ENCODE results near the gene TFDP2. TPM values are rescaled to one million over a fixed set of nuclear protein-coding genes. Genes with fewer than 3 reads are reported as not detected.

The TFDP2 gene
- total and polyA plus RNA-seq, 2 of the 8 experiments (the other 6 are each of a cell fraction or from before 2014, with no cell fraction given) = 41.1 to 119 TPM

GRCh38 chr3:142022381-142022780, 127.0 kb downstream of the TFDP2 start:
- Histone ChIP-seq H4K8ac (ENCODE audit: extremely low read depth, insufficient read depth, low read length) (no peak overlapping the region), H3K27me3 (replicated peaks in 1 of 4; ENCODE audit: control insufficient read depth in 3 of 4, extremely low read depth in 1 of 4, insufficient read depth in 3 of 4, low read length in 3 of 4) (no peaks in the 10 kb centered on the region), H3K9ac (replicated peaks in 1 of 4; ENCODE audit: extremely low read depth in 1 of 4, low read depth in 3 of 4, low read length in 3 of 4) (no peak overlapping the region; a peak in 2 of 7 replicates), H4K5ac (ENCODE audit: insufficient read length, low read depth, low read length) (no peak overlapping the region), H2BK5ac (ENCODE audit: low read depth, low read length) (no peak overlapping the region), H3K79me1 (ENCODE audit: low read depth, low read length) (no peaks in the 10 kb centered on the region; the same call in 1 of the 2 replicates), H2BK20ac (ENCODE audit: low read length) (no peak overlapping the region), H4K91ac (replicated peaks; ENCODE audit: insufficient read length, low read length) (no peak overlapping the region), H3K4me1 (replicated peaks in 1 of 4; ENCODE audit: control insufficient read depth in 3 of 4, insufficient read depth in 4 of 4, low read length in 3 of 4) (no peaks in the 10 kb centered on the region; a peak in 2 of 7 replicates), H2BK15ac (ENCODE audit: low read length) (no peak overlapping the region), H2AK5ac (ENCODE audit: low read depth, low read length) (no peak overlapping the region), H3K9me3 (ENCODE audit: insufficient read depth in 2 of 2, low read depth in 1 of 2, low read length in 1 of 2) (no peaks in the 10 kb centered on the region), H3K79me2 (ENCODE audit: control insufficient read depth in 1 of 2, insufficient read depth in 2 of 2, low read length in 2 of 2) (peaks cover 0 to 94% of the 10 kb centered on the region in 2 experiments), H3K56ac (replicated peaks; ENCODE audit: insufficient read length, low read depth, low read length) (no peak overlapping the region), H4K20me1 (replicated peaks in 1 of 2; ENCODE audit: control insufficient read depth in 1 of 2, insufficient read depth in 2 of 2, low read length in 2 of 2) (no peaks in the 10 kb centered on the region), H2BK120ac (replicated peaks; ENCODE audit: low read depth, low read length) (no peak overlapping the region), H2BK12ac (ENCODE audit: low read depth, low read length) (no peak overlapping the region), H3K23me2 (ENCODE audit: low read depth, low read length) (no peaks in the 10 kb centered on the region), H3K4me2 (ENCODE audit: insufficient read depth in 1 of 2, low read depth in 2 of 2, low read length in 2 of 2) (no peak overlapping the region), H3K4me3 (ENCODE audit: extremely low read depth in 1 of 4, insufficient read depth in 2 of 4, low read depth in 3 of 4, low read length in 4 of 4) (no peak overlapping the region), H3K36me3 (ENCODE audit: control insufficient read depth in 2 of 4, insufficient read depth in 4 of 4, low read length in 3 of 4) (peaks cover 0 to 20% (median 5%) of the 10 kb centered on the region in 4 experiments; a peak in 3 of 8 replicates), H3K27ac (ENCODE audit: low read depth, low read length) (no peak overlapping the region), H3K23ac (ENCODE audit: insufficient read length) (no peak overlapping the region), H3K18ac (ENCODE audit: extremely low read depth, low read length) (no peak overlapping the region), H2AFZ (ENCODE audit: low read length) (no peak overlapping the region), H3K14ac (ENCODE audit: insufficient read length) (no peak overlapping the region), H3K4ac (replicated peaks; ENCODE audit: insufficient read length, low read depth, low read length) (no peak overlapping the region)
- ChIA-PET POLR2A (ENCODE audit: partially characterized antibody) (interaction anchor here (0.6 to 1.2 kb wide), 4 partner anchors 9 to 110 kb away, joined by 3 read pairs; no protein-coding TSS in a partner anchor), CTCF (ENCODE audit: partially characterized antibody) (interaction anchor here (1.0 to 1.6 kb wide), 5 partner anchors 10 to 158 kb away, joined by 3 to 5 read pairs (median 4); no protein-coding TSS in a partner anchor)
- WGBS, 2 experiments (ENCODE audit: extremely low coverage in 1 of 2, insufficient coverage in 1 of 2, insufficient read length in 1 of 2, insufficient replicate concordance in 2 of 2, low coverage in 1 of 2, low lambda C conversion rate in 2 of 2, missing lambda C conversion rate in 1 of 2) = 94% methylated on average over 1 of the region's 1 CpG; no CpG with 5 or more reads in 1 of the 2 experiments
- FAIRE-seq (no peak), DNase-seq (ENCODE audit: low read depth in 1 of 2, low spot score in 2 of 2) (no peak)
- TF ChIP-seq BACH1 (IDR thresholded peaks at IDR 0.05; ENCODE audit: low read length) = no peak
- TF ChIP-seq RAD21 (IDR thresholded peaks at IDR 0.05 in 1 of 2, conservative IDR thresholded peaks at IDR 0.05 in 1 of 2; ENCODE audit: low read depth in 2 of 2, low read length in 2 of 2) = peak; percentile 53 to 59
- TF ChIP-seq CTCF (IDR thresholded peaks at IDR 0.05; ENCODE audit: control extremely low read depth in 1 of 3, insufficient read depth in 1 of 3, low read depth in 1 of 3, low read length in 3 of 3) = peak in 2 of 3 experiments; percentile 25 to 28; a peak in 3 of 4 replicates

Data from H1 (cell line).